ENCODE measurements around the gene SLAIN1.

GRCh38 chr13:77784515-77784914, 87.0 kb downstream of the SLAIN1 start:
- TF ChIP-seq CTCF (tag by site-specific recombination; IDR thresholded peaks at IDR 0.05) = no peak
- TF ChIP-seq ZNF580 (tag by site-specific recombination; IDR thresholded peaks at IDR 0.05) = no peak
- TF ChIP-seq HOXC10 (CRISPR knock-in tag; IDR thresholded peaks at IDR 0.05) = no peak
- no peak for TF ChIP-seq ZNF501 (tag by site-specific recombination; IDR thresholded peaks at IDR 0.05)
- no peak for TF ChIP-seq BCL11A (tag by site-specific recombination; IDR thresholded peaks at IDR 0.05; ENCODE audit: low read depth)
- TF ChIP-seq ZBTB20 (tag by site-specific recombination; IDR thresholded peaks at IDR 0.05) = no peak
- TF ChIP-seq YY2 (tag by site-specific recombination; IDR thresholded peaks at IDR 0.05) = no peak
- no peak for TF ChIP-seq SP2 (tag by site-specific recombination; IDR thresholded peaks at IDR 0.05)
- no peak for TF ChIP-seq ZNF76 (tag by site-specific recombination; IDR thresholded peaks at IDR 0.05; ENCODE audit: borderline replicate concordance, low read depth)

All from HEK293 (cell line).